ENCODE data around the gene CCDC141. TPM values are rescaled to one million over a fixed set of nuclear protein-coding genes. Genes with fewer than 3 reads are reported as not detected.
"Not testable (repeated sequence)": the region's sequence is repeated elsewhere in the genome, so short reads cannot be mapped to it uniquely, and the experiment has no call there.

CCDC141 gene
- total RNA-seq, 1 experiment from 2014 or later: 0.30 TPM

DNA sequence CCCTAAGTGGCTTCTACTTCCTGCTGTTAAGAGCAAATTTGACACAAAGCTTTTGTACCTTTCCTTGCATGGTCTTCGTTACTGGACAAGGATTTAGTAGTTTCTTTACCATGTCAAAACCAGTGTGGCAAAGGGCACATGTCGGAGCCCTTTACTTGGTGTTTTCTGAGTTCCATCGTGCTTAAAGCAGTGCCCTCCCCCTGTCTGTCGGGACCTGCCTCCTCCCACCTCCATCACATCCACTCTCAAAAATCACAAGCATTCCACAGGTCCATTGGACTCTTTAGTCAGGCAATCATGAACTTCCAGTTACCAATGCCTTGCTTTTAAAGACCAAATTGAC, 763 bp downstream of the CCDC141 start:
- CTCF ChIA-PET: no interaction called here
- RAD21 ChIA-PET (ENCODE audit: low non-redundant PET in 1 of 2, low total read pairs in 2 of 2, uncharacterized antibody in 2 of 2, unreplicated experiment in 2 of 2): no interaction called here
- POLR2A ChIA-PET: no interaction called here
- Histone ChIP-seq H3K27ac (ENCODE audit: low read depth, low read length) (no peak overlapping the region), H3K9ac (ENCODE audit: low read length) (no peak overlapping the region), H3K27me3 (ENCODE audit: insufficient read depth, low read length) (no peaks in the 10 kb centered on the region), H2AFZ (ENCODE audit: low read depth, low read length, poor library complexity, severe bottlenecking) (no peak overlapping the region), H3K4me1 (ENCODE audit: control insufficient read depth in 1 of 2, insufficient read depth in 2 of 2, low read length in 2 of 2) (no peaks in the 10 kb centered on the region), H3K9me2 (ENCODE audit: insufficient read depth) (no peaks in the 10 kb centered on the region), H3K4me2 (ENCODE audit: low read length) (no peak overlapping the region), H3K9me3 (ENCODE audit: control insufficient read depth in 1 of 2, insufficient read depth in 1 of 2, low read depth in 1 of 2, low read length in 2 of 2) (no peaks in the 10 kb centered on the region), H3K4me3 (replicated peaks in 1 of 2; ENCODE audit: low read depth in 1 of 2, low read length in 2 of 2) (no peak overlapping the region), H3K79me2 (ENCODE audit: insufficient read depth, low read length) (no peaks in the 10 kb centered on the region), H4K20me1 (ENCODE audit: insufficient read depth) (no peaks in the 10 kb centered on the region), H3K36me3 (ENCODE audit: control insufficient read depth in 1 of 2, insufficient read depth in 2 of 2, low read length in 2 of 2) (no peaks in the 10 kb centered on the region)
- ATAC-seq: no peak
- TF ChIP-seq TCF7L2 (IDR thresholded peaks at IDR 0.05; ENCODE audit: borderline replicate concordance, extremely low read depth, insufficient read depth, insufficient read length): no peak
- TF ChIP-seq SRF (IDR thresholded peaks at IDR 0.05; ENCODE audit: low read depth): no peak
- TF ChIP-seq, protein P1, sequence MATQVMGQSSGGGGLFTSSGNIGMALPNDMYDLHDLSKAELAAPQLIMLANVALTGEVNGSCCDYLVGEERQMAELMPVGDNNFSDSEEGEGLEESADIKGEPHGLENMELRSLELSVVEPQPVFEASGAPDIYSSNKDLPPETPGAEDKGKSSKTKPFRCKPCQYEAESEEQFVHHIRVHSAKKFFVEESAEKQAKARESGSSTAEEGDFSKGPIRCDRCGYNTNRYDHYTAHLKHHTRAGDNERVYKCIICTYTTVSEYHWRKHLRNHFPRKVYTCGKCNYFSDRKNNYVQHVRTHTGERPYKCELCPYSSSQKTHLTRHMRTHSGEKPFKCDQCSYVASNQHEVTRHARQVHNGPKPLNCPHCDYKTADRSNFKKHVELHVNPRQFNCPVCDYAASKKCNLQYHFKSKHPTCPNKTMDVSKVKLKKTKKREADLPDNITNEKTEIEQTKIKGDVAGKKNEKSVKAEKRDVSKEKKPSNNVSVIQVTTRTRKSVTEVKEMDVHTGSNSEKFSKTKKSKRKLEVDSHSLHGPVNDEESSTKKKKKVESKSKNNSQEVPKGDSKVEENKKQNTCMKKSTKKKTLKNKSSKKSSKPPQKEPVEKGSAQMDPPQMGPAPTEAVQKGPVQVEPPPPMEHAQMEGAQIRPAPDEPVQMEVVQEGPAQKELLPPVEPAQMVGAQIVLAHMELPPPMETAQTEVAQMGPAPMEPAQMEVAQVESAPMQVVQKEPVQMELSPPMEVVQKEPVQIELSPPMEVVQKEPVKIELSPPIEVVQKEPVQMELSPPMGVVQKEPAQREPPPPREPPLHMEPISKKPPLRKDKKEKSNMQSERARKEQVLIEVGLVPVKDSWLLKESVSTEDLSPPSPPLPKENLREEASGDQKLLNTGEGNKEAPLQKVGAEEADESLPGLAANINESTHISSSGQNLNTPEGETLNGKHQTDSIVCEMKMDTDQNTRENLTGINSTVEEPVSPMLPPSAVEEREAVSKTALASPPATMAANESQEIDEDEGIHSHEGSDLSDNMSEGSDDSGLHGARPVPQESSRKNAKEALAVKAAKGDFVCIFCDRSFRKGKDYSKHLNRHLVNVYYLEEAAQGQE (IDR thresholded peaks at IDR 0.05; ENCODE audit: low read depth): no peak
- TF ChIP-seq EZH2 (IDR thresholded peaks at IDR 0.05): no peak
- TF ChIP-seq EZH2phosphoT487 (IDR thresholded peaks at IDR 0.05; ENCODE audit: borderline replicate concordance): no peak
- no peak for DNase-seq (ENCODE audit: low read depth, low spot score)
- BruUV-seq (replicated peaks): no TSS peak
- intact Hi-C loops (cut with micrococcal nuclease): no loop called here

DNA sequence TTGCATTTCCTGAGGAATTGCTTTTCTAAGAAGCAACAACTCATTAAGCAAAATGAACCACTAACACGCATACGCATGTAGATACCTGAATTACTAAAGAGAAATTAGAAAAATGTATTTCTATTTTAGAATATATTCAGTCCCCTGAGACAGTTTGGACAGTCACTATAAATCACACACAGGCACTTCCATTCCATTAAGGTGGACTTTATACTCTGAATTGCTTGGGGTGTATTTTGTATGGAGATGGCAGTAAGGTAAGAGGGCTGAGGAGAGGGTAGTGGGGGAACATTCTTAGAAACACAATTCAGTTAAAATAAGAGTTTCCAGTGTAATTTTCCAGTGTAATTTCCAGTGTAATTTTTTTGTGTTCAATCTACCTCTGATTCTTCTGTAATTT, 1.8 kb downstream of the CCDC141 start:
- Histone ChIP-seq H3K36me3 (ENCODE audit: control insufficient read depth in 1 of 2, insufficient read depth in 2 of 2, low read length in 2 of 2) (no peaks in the 10 kb centered on the region), H3K27ac (ENCODE audit: low read depth, low read length) (no peak overlapping the region), H2AFZ (ENCODE audit: low read depth, low read length, poor library complexity, severe bottlenecking) (no peak overlapping the region), H3K27me3 (ENCODE audit: insufficient read depth, low read length) (no peaks in the 10 kb centered on the region), H3K9ac (ENCODE audit: low read length) (no peak overlapping the region), H4K20me1 (ENCODE audit: insufficient read depth) (no peaks in the 10 kb centered on the region), H3K4me2 (ENCODE audit: low read length) (no peak overlapping the region), H3K4me3 (replicated peaks in 1 of 2; ENCODE audit: low read depth in 1 of 2, low read length in 2 of 2) (no peak overlapping the region), H3K9me3 (ENCODE audit: control insufficient read depth in 1 of 2, insufficient read depth in 1 of 2, low read depth in 1 of 2, low read length in 2 of 2) (no peaks in the 10 kb centered on the region), H3K9me2 (ENCODE audit: insufficient read depth) (no peaks in the 10 kb centered on the region), H3K4me1 (ENCODE audit: control insufficient read depth in 1 of 2, insufficient read depth in 2 of 2, low read length in 2 of 2) (no peaks in the 10 kb centered on the region), H3K79me2 (ENCODE audit: insufficient read depth, low read length) (no peaks in the 10 kb centered on the region)
- BruUV-seq (replicated peaks): no TSS peak
- DNase-seq (ENCODE audit: low read depth, low spot score) (no peak), ATAC-seq (no peak)
- RAD21 ChIA-PET (ENCODE audit: low non-redundant PET in 1 of 2, low total read pairs in 2 of 2, uncharacterized antibody in 2 of 2, unreplicated experiment in 2 of 2): no interaction called here
- intact Hi-C loops (cut with micrococcal nuclease): no loop called here
- CTCF ChIA-PET: no interaction called here
- TF ChIP-seq ZFX (IDR thresholded peaks at IDR 0.05) (no peak), TCF7L2 (IDR thresholded peaks at IDR 0.05; ENCODE audit: borderline replicate concordance, extremely low read depth, insufficient read depth, insufficient read length) (no peak), YY1 (IDR thresholded peaks at IDR 0.05; ENCODE audit: extremely low read depth, insufficient replicate concordance, low read depth, low read length) (no peak), SP1 (IDR thresholded peaks at IDR 0.05; ENCODE audit: low read depth) (no peak)
- TF ChIP-seq, protein P2, sequence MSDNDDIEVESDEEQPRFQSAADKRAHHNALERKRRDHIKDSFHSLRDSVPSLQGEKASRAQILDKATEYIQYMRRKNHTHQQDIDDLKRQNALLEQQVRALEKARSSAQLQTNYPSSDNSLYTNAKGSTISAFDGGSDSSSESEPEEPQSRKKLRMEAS (IDR thresholded peaks at IDR 0.05): no peak
- POLR2A ChIA-PET: no interaction called here

DNA sequence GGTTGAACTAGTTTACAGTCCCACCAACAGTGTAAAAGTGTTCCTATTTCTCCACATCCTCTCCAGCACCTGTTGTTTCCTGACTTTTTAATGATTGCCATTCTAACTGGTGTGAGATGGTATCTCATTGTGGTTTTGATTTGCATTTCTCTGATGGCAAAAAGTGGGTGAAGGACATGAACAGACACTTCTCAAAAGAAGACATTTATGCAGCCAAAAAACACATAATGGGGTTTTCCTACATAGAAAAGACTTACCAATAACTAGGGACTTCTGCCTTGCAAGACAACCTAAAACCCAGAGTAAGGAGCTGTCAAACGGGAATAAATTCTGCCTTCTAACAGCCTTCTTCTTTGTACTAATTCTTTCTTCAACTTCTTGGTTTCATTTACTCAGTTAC, 4.3 kb downstream of the CCDC141 start:
- H3K79me2 ChIP-seq (ENCODE audit: insufficient read depth, low read length); intact Hi-C loops (cut with micrococcal nuclease); H3K36me3 ChIP-seq (ENCODE audit: control insufficient read depth in 1 of 2, insufficient read depth in 2 of 2, low read length in 2 of 2); RAD21 ChIA-PET (ENCODE audit: low non-redundant PET in 1 of 2, low total read pairs in 2 of 2, uncharacterized antibody in 2 of 2, unreplicated experiment in 2 of 2); DNase-seq (ENCODE audit: low read depth, low spot score); POLR2A ChIA-PET; H3K4me1 ChIP-seq (ENCODE audit: control insufficient read depth in 1 of 2, insufficient read depth in 2 of 2, low read length in 2 of 2); H3K4me2 ChIP-seq (ENCODE audit: low read length); CTCF ChIA-PET; BruUV-seq (replicated peaks); ATAC-seq; H4K20me1 ChIP-seq (ENCODE audit: insufficient read depth); H3K4me3 ChIP-seq (replicated peaks in 1 of 2; ENCODE audit: low read depth in 1 of 2, low read length in 2 of 2); H3K9me2 ChIP-seq (ENCODE audit: insufficient read depth); H3K9ac ChIP-seq (ENCODE audit: low read length); H3K27ac ChIP-seq (ENCODE audit: low read depth, low read length); H3K27me3 ChIP-seq (ENCODE audit: insufficient read depth, low read length); H2AFZ ChIP-seq (ENCODE audit: low read depth, low read length, poor library complexity, severe bottlenecking); H3K9me3 ChIP-seq (ENCODE audit: control insufficient read depth in 1 of 2, insufficient read depth in 1 of 2, low read depth in 1 of 2, low read length in 2 of 2): not testable (repeated sequence)

All from HCT116 (cell line).